ENCODE measurements around the gene ADD1.

DNA sequence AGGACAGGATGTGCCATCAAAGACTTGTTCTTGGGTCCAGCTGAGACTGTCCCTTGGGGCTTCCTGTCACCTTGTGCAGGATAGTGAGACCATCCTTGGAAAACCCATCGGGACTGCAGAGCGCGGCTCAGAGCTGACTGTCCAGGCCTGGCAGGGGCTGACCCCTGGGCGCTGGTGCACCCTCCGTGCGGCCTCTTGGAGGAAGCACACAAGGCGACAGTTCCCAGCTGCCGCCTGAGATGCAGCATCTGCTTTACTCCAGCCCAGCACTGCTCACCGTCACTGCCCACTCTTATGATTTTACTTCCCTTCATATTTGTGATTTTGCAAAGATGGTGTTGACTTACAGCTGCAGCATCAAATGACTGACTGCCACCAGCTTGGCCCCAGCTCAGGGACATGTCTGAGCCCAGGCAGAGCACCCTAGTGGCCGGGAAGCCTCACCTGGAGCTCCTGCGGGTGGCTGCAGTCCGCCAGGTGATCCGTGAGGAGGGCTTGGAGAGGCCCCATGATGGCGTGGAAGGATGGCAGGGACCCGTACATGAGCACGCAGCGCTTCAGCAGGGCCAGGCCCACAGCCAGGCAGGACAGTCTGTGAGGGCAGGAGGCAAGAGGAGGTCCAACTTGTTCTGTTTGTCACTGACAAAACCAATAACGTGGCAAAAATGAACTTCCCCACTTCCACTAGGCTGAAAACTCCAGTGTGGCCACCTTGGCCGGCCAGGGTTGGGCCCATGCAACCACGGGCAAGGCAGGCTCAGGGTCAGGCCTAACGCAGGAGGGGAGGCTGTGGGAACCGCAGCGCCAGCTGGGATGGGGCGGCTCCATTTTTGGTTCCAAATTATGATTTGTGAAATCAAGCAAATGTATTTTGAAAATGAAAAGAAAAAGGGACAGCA is 97.7 kb downstream of the ADD1 start:
- TF ChIP-seq EZH2phosphoT487 (IDR thresholded peaks at IDR 0.05; ENCODE audit: insufficient read depth, low read depth), result no peak
- TF ChIP-seq EZH2 (IDR thresholded peaks at IDR 0.05; ENCODE audit: insufficient read depth, poor library complexity, severe bottlenecking), result no peak

Measured in GM23248 (cell line).